Type B pancreatic cell (in vitro differentiated cells): Measurements from ENCODE around the gene CRB1. TPM values are rescaled to one million over a fixed set of nuclear protein-coding genes. Genes with fewer than 3 reads are reported as not detected.

Experiments used
- DNase-seq: peaks from one replicate; pipeline ENCODE4 v3.0.0; 2021; ENCODE audit warnings: mixed read lengths; ENCODE audit not compliant: unreplicated experiment; ENCODE audit errors: extremely low spot score
- H3K27ac Mint-ChIP-seq: 2 replicates; pipeline ENCODE4 v1.8.0; 2021; ENCODE audit warnings: mild to moderate bottlenecking, mixed read lengths
- H3K27me3 Mint-ChIP-seq: 2 replicates; pipeline ENCODE4 v1.8.0; 2021; ENCODE audit warnings: mixed read lengths
- H3K36me3 Mint-ChIP-seq: 2 replicates; pipeline ENCODE4 v1.8.0; 2021; ENCODE audit warnings: mixed read lengths
- H3K4me1 Mint-ChIP-seq: one replicate; pipeline ENCODE4 v1.8.0; 2021; ENCODE audit warnings: mixed read lengths; ENCODE audit not compliant: unreplicated experiment
- H3K4me3 Mint-ChIP-seq: 2 replicates; pipeline ENCODE4 v1.8.0; 2021; ENCODE audit warnings: mild to moderate bottlenecking, mixed read lengths
- H3K9me3 Mint-ChIP-seq: 2 replicates; pipeline ENCODE4 v1.8.0; 2021; ENCODE audit warnings: mixed read lengths
- CTCF ChIP-seq: fragments of 200-600 bp; sonication (generic); conservative IDR thresholded peaks from 2 replicates; pipeline ENCODE4 v1.5.0; 2021; ENCODE audit warnings: antibody characterized with exemption, mild to moderate bottlenecking
- total RNA-seq: library from RNA; stranded (reverse); gene quantifications from 2 replicates; pipeline ENCODE4 v1.2.1, GENCODE V29; 2021; ENCODE audit warnings: low replicate concordance

The CRB1 gene
- total RNA-seq, 1 donor from 2014 or later = 5.7 TPM

GRCh38 chr1:197391303-197392226, 123.5 kb downstream of the CRB1 start:
- H3K27ac Mint-ChIP-seq = no peak overlapping the region
- no peaks in the 10 kb centered on the region for H3K36me3 Mint-ChIP-seq
- no peaks in the 10 kb centered on the region for H3K4me1 Mint-ChIP-seq
- no peak for DNase-seq
- TF ChIP-seq CTCF = no peak
- no peaks in the 10 kb centered on the region for H3K9me3 Mint-ChIP-seq
- no peaks in the 10 kb centered on the region for H3K27me3 Mint-ChIP-seq
- H3K4me3 Mint-ChIP-seq = no peak overlapping the region

GRCh38 chr1:197392541-197392940, 124.5 kb downstream of the CRB1 start:
- no peaks in the 10 kb centered on the region for H3K36me3 Mint-ChIP-seq
- no peak for TF ChIP-seq CTCF
- no peak for DNase-seq
- no peaks in the 10 kb centered on the region for H3K9me3 Mint-ChIP-seq
- no peak overlapping the region for H3K4me3 Mint-ChIP-seq
- no peaks in the 10 kb centered on the region for H3K4me1 Mint-ChIP-seq
- H3K27ac Mint-ChIP-seq = no peak overlapping the region
- no peaks in the 10 kb centered on the region for H3K27me3 Mint-ChIP-seq

- Mint-ChIP-seq H3K27me3 (no peaks in the 10 kb centered on the region), H3K27ac (no peak overlapping the region), H3K4me1 (no peaks in the 10 kb centered on the region), H3K36me3 (no peaks in the 10 kb centered on the region), H3K9me3 (no peaks in the 10 kb centered on the region), H3K4me3 (no peak overlapping the region)
- no peak for TF ChIP-seq CTCF
- DNase-seq = no peak
These were observed 125.1 kb downstream of the CRB1 start for GRCh38 chr1:197393105-197393504.

- TF ChIP-seq CTCF = no peak
- H3K36me3 Mint-ChIP-seq = no peaks in the 10 kb centered on the region
- H3K4me1 Mint-ChIP-seq = no peaks in the 10 kb centered on the region
- DNase-seq = no peak
- no peak overlapping the region for H3K27ac Mint-ChIP-seq
- no peak overlapping the region for H3K4me3 Mint-ChIP-seq
- H3K27me3 Mint-ChIP-seq = no peaks in the 10 kb centered on the region
- H3K9me3 Mint-ChIP-seq = no peaks in the 10 kb centered on the region
These were observed 125.7 kb downstream of the CRB1 start for GRCh38 chr1:197393772-197394171.

- Mint-ChIP-seq H3K4me1 (no peaks in the 10 kb centered on the region), H3K36me3 (no peaks in the 10 kb centered on the region), H3K9me3 (no peaks in the 10 kb centered on the region), H3K4me3 (no peak overlapping the region), H3K27me3 (no peaks in the 10 kb centered on the region), H3K27ac (no peak overlapping the region)
- DNase-seq = no peak
- no peak for TF ChIP-seq CTCF
These were observed 127.0 kb downstream of the CRB1 start for GRCh38 chr1:197394831-197395608.
